GM06990 (cell line): ENCODE data around the gene RAB7B.

Experiments
- DNase-seq: peaks from one replicate; pipeline ENCODE4 v3.0.0-alpha.2; 2011; ENCODE audit not compliant: insufficient read length; ENCODE audit errors: extremely low read depth
- H3K27me3 ChIP-seq: replicated peaks from 2 replicates; pipeline ENCODE4 v1.6.0; 2011; ENCODE audit warnings: low read length; ENCODE audit not compliant: control insufficient read depth, insufficient read depth
- H3K36me3 ChIP-seq: 2 replicates; pipeline ENCODE4 v1.5.1; 2011; ENCODE audit warnings: low read length; ENCODE audit not compliant: control insufficient read depth, insufficient read depth
- H3K4me3 ChIP-seq: replicated peaks from 2 replicates; pipeline ENCODE4 v1.5.1; 2011; ENCODE audit warnings: low read depth, mild to moderate bottlenecking, control low read depth, low read length
- CTCF ChIP-seq: IDR thresholded peaks from 2 replicates; pipeline ENCODE4 v1.5.1; 2011; ENCODE audit warnings: low read length, control low read depth, mild to moderate bottlenecking, inconsistent platforms; ENCODE audit not compliant: insufficient read depth, poor library complexity, severe bottlenecking

The RAB7B gene

DNA sequence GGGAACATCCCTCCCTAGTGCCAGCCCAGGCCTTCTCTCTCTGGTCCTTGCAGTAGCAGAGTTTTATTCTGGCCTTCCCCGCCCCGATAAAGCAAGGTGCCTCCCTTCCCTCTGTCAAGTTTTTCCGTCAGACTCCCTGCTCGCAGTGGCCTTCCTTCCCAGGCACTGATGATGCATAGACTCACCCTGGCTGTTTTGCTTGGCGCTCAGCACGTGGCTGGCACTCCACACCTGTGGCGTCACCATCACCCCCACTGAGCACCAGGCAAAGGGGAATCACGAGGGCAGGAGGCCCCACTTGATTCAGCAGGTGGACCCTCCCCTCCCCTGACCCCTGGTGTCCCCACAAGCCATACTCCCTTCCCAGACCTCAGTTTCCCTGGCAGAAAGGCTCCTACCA lies 67.3 kb downstream of the RAB7B start:
- Histone ChIP-seq H3K4me3 (no peak overlapping the region), H3K27me3 (peaks cover 6% of the 10 kb centered on the region), H3K36me3 (no peaks in the 10 kb centered on the region)
- DNase-seq, result no peak
- no peak for TF ChIP-seq CTCF

DNA sequence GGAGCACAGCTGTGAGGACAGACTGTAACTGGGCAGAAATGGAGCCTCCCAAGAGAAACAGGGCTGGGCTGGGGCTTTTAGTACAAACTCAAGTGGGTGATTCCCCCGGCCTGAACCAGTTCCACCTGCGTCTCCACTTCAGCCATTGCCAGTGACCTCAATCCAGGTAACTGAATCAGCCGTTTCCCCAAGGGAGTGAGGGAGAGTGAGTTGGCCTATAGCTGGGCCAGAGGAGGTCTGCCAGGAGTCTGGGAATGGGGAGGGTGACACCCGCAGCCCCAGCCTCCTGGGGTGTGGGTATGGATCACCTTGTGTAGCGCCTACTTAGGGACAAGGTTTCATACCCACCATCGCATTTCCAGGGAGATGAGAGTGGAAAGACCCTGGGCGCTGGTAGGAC lies 68.4 kb downstream of the RAB7B start:
- Histone ChIP-seq H3K36me3 (no peaks in the 10 kb centered on the region), H3K27me3 (peaks cover 6% of the 10 kb centered on the region), H3K4me3 (no peak overlapping the region)
- no peak for DNase-seq
- no peak for TF ChIP-seq CTCF

GRCh38 chr1:205933671-205934618 lies 69.2 kb downstream of the RAB7B start:
- no peak overlapping the region for H3K4me3 ChIP-seq
- no peak for TF ChIP-seq CTCF
- H3K36me3 ChIP-seq, result no peaks in the 10 kb centered on the region
- DNase-seq, result no peak
- H3K27me3 ChIP-seq, result peaks cover 6% of the 10 kb centered on the region

- no peaks in the 10 kb centered on the region for H3K36me3 ChIP-seq
- no peak overlapping the region for H3K4me3 ChIP-seq
- no peak for DNase-seq
- H3K27me3 ChIP-seq, result peaks cover 6% of the 10 kb centered on the region
- TF ChIP-seq CTCF, result no peak
Measured at GRCh38 chr1:205932776-205933175, 70.4 kb downstream of the RAB7B start.

- Histone ChIP-seq H3K36me3 (no peaks in the 10 kb centered on the region), H3K4me3 (no peak overlapping the region), H3K27me3 (peaks cover 6% of the 10 kb centered on the region)
- no peak for DNase-seq
- TF ChIP-seq CTCF, result no peak
Measured at GRCh38 chr1:205930799-205931281, 72.4 kb downstream of the RAB7B start.

DNA sequence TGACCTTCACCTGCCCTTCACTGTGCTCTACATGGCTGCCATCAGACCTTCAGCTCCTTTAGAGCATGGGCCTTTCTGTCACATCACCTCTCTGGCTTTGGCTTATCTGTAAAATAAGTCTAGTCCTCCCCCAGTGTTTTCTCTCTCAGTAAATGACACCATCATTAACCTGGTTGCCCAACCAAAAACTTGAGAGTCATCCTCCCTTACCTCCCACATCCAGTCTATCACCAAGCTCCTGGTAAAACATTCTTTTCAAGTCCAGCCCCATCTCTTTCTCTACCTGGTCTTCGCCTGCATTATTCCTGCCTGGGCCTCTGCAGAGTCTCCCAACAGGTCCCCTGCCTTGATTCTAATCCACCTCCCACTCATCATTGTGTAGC lies 73.0 kb downstream of the RAB7B start:
- Histone ChIP-seq H3K27me3 (peaks cover 5% of the 10 kb centered on the region), H3K4me3 (no peak overlapping the region), H3K36me3 (no peaks in the 10 kb centered on the region)
- TF ChIP-seq CTCF, result no peak
- no peak for DNase-seq
